Measurements from ENCODE around the gene PRPF6. TPM values are rescaled to one million over a fixed set of nuclear protein-coding genes. Genes with fewer than 3 reads are reported as not detected.

PRPF6 gene
- total and polyA plus RNA-seq, 7 donors, result 23.4 to 59.9 (median 44.9) TPM

DNA sequence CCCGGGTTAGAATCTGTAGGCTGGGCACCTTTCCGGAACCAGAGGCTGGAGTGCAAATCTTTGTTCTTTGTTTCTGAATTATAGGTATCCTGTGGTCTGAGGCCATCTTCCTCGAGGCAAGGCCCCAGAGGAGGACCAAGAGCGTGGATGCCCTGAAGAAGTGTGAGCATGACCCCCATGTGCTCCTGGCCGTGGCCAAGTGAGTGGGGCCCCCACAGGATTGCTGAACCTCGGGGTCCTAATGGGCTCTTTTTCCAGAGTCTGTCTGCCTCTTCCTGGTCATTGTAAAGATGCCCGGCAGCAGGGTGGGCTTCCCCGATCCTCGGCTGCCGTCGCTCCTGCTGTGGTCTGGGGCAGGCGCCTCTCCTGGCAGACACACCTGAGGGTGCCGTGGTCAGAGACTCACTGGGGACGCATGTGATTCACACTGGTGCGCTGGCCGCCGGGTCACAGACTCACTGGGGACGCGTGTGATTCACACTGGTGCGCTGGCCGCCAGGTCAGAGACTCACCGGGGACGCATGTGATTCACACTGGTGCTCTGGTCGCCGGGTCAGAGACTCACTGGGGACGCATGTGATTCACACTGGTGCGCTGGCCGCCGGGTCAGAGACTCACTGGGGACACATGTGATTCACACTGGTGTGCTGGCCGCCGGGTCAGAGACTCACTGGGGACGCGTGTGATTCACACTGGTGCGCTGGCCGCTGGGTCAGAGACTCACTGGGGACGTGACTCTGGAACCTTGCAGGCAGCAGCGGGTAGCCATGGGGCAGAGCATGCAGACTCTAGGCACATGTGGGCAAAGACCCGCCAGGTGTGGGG, 48.6 kb downstream of the PRPF6 start:
- H3K27me3 ChIP-seq, result no peaks in the 10 kb centered on the region
- intact Hi-C loops (cut with DNase I), result no loop called here
- 94 to 96% methylated on average over 38 of the region's 38 CpGs for WGBS, 2 donors
- H3K36me3 ChIP-seq, result peaks cover 53 to 95% (median 64%) of the 10 kb centered on the region in 4 donors
- H3K27ac ChIP-seq, result peak overlapping the region in 1 of 4 donors; percentile 72
- H3K9me3 ChIP-seq, result no peaks in the 10 kb centered on the region
- DNase-seq, result no peak
- peaks cover 0 to 44% (median 23%) of the 10 kb centered on the region in 4 donors for H3K4me1 ChIP-seq
- no peak overlapping the region for H3K4me3 ChIP-seq
- no peak for TF ChIP-seq POLR2A (IDR thresholded peaks at IDR 0.05)

DNA sequence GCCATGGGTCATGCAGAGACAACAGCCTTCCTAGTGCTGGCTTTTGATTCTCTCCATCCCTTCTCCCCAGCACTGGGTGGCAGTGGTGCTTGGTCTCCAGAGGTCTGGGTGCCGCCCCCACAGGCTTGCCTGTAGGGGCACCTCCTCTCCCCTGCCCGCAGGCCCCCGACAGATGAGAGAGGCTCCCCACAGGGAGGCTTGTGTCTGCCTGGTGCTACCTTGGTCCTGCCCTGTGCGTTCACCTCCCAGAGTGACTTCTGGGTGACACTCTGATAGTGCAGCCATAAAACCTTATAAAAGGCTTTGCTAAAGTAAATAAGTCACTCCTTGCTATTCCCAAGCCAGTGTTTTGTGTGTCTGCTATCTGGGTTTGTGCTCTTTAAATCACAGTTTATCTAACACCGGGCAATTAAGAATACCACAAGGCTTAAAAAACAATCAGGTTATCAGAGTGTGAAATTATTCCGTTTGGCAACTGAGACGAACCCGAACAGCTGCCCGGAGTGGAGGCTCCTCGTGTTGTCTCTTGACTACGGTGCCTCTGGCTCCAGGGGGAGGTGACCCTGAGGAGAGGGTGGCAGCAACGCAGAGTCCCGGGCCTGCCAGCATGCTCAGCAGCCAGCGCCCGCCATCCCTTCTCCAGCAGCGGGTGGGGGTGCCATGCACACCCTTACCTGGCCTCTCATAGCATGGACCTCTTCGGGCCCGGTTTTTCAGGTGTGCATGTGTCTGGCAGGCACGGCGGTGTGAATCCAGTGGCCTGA, 49.6 kb downstream of the PRPF6 start:
- peaks cover 44 to 95% (median 54%) of the 10 kb centered on the region in 4 donors for H3K36me3 ChIP-seq
- H3K27ac ChIP-seq, result no peak overlapping the region
- TF ChIP-seq EP300 (IDR thresholded peaks at IDR 0.05), result no peak
- TF ChIP-seq, protein P1, sequence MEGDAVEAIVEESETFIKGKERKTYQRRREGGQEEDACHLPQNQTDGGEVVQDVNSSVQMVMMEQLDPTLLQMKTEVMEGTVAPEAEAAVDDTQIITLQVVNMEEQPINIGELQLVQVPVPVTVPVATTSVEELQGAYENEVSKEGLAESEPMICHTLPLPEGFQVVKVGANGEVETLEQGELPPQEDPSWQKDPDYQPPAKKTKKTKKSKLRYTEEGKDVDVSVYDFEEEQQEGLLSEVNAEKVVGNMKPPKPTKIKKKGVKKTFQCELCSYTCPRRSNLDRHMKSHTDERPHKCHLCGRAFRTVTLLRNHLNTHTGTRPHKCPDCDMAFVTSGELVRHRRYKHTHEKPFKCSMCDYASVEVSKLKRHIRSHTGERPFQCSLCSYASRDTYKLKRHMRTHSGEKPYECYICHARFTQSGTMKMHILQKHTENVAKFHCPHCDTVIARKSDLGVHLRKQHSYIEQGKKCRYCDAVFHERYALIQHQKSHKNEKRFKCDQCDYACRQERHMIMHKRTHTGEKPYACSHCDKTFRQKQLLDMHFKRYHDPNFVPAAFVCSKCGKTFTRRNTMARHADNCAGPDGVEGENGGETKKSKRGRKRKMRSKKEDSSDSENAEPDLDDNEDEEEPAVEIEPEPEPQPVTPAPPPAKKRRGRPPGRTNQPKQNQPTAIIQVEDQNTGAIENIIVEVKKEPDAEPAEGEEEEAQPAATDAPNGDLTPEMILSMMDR (IDR thresholded peaks at IDR 0.05), result no peak
- TF ChIP-seq POLR2A (IDR thresholded peaks at IDR 0.05), result no peak
- TF ChIP-seq POLR2AphosphoS5 (IDR thresholded peaks at IDR 0.05), result no peak
- H3K4me3 ChIP-seq, result no peak overlapping the region
- DNase-seq, result no peak
- 21 to 68% methylated on average over 20 of the region's 20 CpGs for WGBS, 2 donors
- peaks cover 0 to 36% (median 21%) of the 10 kb centered on the region in 4 donors for H3K4me1 ChIP-seq
- H3K27me3 ChIP-seq, result no peaks in the 10 kb centered on the region
- H3K9me3 ChIP-seq, result no peaks in the 10 kb centered on the region
- intact Hi-C loops (cut with DNase I), result no loop called here

DNA sequence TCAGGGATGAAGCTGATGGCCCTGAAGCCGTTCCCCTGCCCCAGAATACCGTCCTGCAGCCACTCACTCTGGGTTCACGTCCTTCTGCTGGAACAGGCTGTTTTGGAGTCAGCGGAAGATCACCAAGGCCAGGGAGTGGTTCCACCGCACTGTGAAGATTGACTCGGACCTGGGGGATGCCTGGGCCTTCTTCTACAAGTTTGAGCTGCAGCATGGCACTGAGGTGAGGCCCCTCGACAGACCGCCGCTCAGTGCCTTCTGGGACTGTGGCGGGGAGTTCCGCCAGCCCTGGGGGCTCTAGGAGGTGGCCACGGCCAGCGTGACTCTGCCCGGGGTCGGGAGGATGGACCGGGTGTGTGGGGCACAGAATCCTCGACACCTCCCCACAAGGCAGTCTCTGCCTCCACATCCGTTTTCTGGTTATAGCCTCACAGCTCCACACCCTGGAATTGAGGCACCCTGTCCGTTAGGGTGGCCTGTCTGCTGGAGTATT, 50.9 kb downstream of the PRPF6 start:
- WGBS, 2 donors, result 95 to 96% methylated on average over 19 of the region's 19 CpGs
- H3K27me3 ChIP-seq, result peaks cover 0 to 7% (median 5%) of the 10 kb centered on the region in 3 donors
- intact Hi-C loops (cut with DNase I), result no loop called here
- H3K4me3 ChIP-seq, result no peak overlapping the region
- peak overlapping the region in 3 of 4 donors; percentile 35 to 55 (median 46) for H3K27ac ChIP-seq
- DNase-seq, result no peak
- H3K9me3 ChIP-seq, result no peaks in the 10 kb centered on the region
- TF ChIP-seq POLR2A (IDR thresholded peaks at IDR 0.05) (no peak), POLR2AphosphoS5 (IDR thresholded peaks at IDR 0.05) (no peak), EP300 (IDR thresholded peaks at IDR 0.05) (no peak)
- TF ChIP-seq, protein P1 (IDR thresholded peaks at IDR 0.05), result no peak
- peaks cover 0 to 32% (median 21%) of the 10 kb centered on the region in 4 donors for H3K4me1 ChIP-seq
- H3K36me3 ChIP-seq, result peaks cover 31 to 83% (median 41%) of the 10 kb centered on the region in 4 donors

- Histone ChIP-seq H3K4me1 (peaks cover 0 to 25% (median 19%) of the 10 kb centered on the region in 4 donors), H3K36me3 (peaks cover 20 to 72% (median 32%) of the 10 kb centered on the region in 4 donors), H3K27ac (peak overlapping the region in 3 of 4 donors; percentile 35 to 55 (median 46)), H3K27me3 (peaks cover 9 to 18% (median 16%) of the 10 kb centered on the region in 3 donors), H3K4me3 (no peak overlapping the region), H3K9me3 (no peaks in the 10 kb centered on the region)
- WGBS, 2 donors, result 96 to 97% methylated on average over 31 of the region's 31 CpGs
- TF ChIP-seq POLR2AphosphoS5 (IDR thresholded peaks at IDR 0.05) (no peak), POLR2A (IDR thresholded peaks at IDR 0.05) (no peak)
- TF ChIP-seq, protein P1 (IDR thresholded peaks at IDR 0.05), result no peak
- intact Hi-C loops (cut with DNase I), result no loop called here
- DNase-seq, result no peak
These were observed 52.0 kb downstream of the PRPF6 start for GRCh38 chr20:64032706-64033624.
